ENCODE results near the gene NT5DC3.

NT5DC3 gene

GRCh38 chr12:103742349-103742932, 98.6 kb downstream of the NT5DC3 start:
- no peak for TF ChIP-seq CTCF (IDR thresholded peaks at IDR 0.05)

- no peak for TF ChIP-seq CTCF (IDR thresholded peaks at IDR 0.05)
These were observed 103.2 kb downstream of the NT5DC3 start for GRCh38 chr12:103737881-103738280.

- TF ChIP-seq CTCF (IDR thresholded peaks at IDR 0.05): no peak
These were observed 104.5 kb downstream of the NT5DC3 start for GRCh38 chr12:103736572-103736971.

- no peak for TF ChIP-seq CTCF (IDR thresholded peaks at IDR 0.05)
These were observed 105.7 kb downstream of the NT5DC3 start for GRCh38 chr12:103735291-103735690.

- TF ChIP-seq CTCF (IDR thresholded peaks at IDR 0.05): no peak
These were observed 106.2 kb downstream of the NT5DC3 start for GRCh38 chr12:103734863-103735262.

GRCh38 chr12:103731539-103731938, 109.5 kb downstream of the NT5DC3 start:
- TF ChIP-seq CTCF (IDR thresholded peaks at IDR 0.05): no peak

GRCh38 chr12:103729499-103729898, 111.5 kb downstream of the NT5DC3 start:
- no peak for TF ChIP-seq CTCF (IDR thresholded peaks at IDR 0.05)

GRCh38 chr12:103728323-103728722, 112.7 kb downstream of the NT5DC3 start:
- TF ChIP-seq CTCF (IDR thresholded peaks at IDR 0.05): no peak
